OCI-LY1 (cell line): ENCODE measurements around the gene BRIP1.

Experiments
- CTCF ChIP-seq: fragments of 200-600 bp; sonication (generic), shearing (Covaris generic); IDR thresholded peaks from 2 replicates; pipeline ENCODE4 v1.5.1; 2017; ENCODE audit warnings: mild to moderate bottlenecking, antibody characterized with exemption, low read length, moderate library complexity, mixed read lengths
- EZH2 ChIP-seq: fragments of 200-600 bp; sonication (generic), shearing (Covaris generic); IDR thresholded peaks from 2 replicates; pipeline ENCODE4 v1.8.0; 2017; ENCODE audit warnings: borderline replicate concordance, mixed run types, mild to moderate bottlenecking, antibody characterized with exemption, low read length, moderate library complexity, mixed read lengths

GRCh38 chr17:61644800-61645774 lies 218.2 kb downstream of the BRIP1 start:
- TF ChIP-seq CTCF (no peak), EZH2 (no peak)
